IMR-90 (cell line): ENCODE measurements around the gene WDR89.

Source experiments
- BHLHE40 ChIP-seq: fragments of 150-350 bp; IDR thresholded peaks from 2 replicates; pipeline ENCODE4 v1.6.1; 2016; ENCODE audit warnings: mild to moderate bottlenecking, low read depth, low read length
- CEBPB ChIP-seq: IDR thresholded peaks from 2 replicates; pipeline ENCODE4 v1.6.1; 2012; ENCODE audit warnings: low read depth, low read length, improper control_type of control experiment
- CHD1 ChIP-seq: IDR thresholded peaks from 2 replicates; pipeline ENCODE4 v1.6.1; 2012; ENCODE audit warnings: low read depth, low read length, improper control_type of control experiment
- CTCF ChIP-seq: conservative IDR thresholded peaks from 2 replicates; pipeline ENCODE4 v1.5.1; 2012; ENCODE audit warnings: mild to moderate bottlenecking, low read depth, low read length, improper control_type of control experiment
- ELK1 ChIP-seq: fragments of 150-350 bp; IDR thresholded peaks from 2 replicates; pipeline ENCODE4 v1.6.1; 2016; ENCODE audit warnings: low read depth, mild to moderate bottlenecking, low read length, moderate library complexity, borderline replicate concordance
- MAFK ChIP-seq: IDR thresholded peaks from 2 replicates; pipeline ENCODE4 v1.6.1; 2012; ENCODE audit warnings: low read depth, low read length, improper control_type of control experiment
- MAZ ChIP-seq: IDR thresholded peaks from 2 replicates; pipeline ENCODE4 v1.6.1; 2012; ENCODE audit warnings: low read depth, mild to moderate bottlenecking, low read length, improper control_type of control experiment, moderate library complexity, borderline replicate concordance
- NFE2L2 ChIP-seq: fragments of 150-350 bp; IDR thresholded peaks from 2 replicates; pipeline ENCODE4 v1.6.1; 2016; ENCODE audit warnings: low read depth, mild to moderate bottlenecking, low read length
- POLR2A ChIP-seq: IDR thresholded peaks from 2 replicates; pipeline ENCODE4 v1.6.1; 2012; ENCODE audit warnings: mild to moderate bottlenecking, low read depth, low read length
- RCOR1 ChIP-seq: IDR thresholded peaks from 2 replicates; pipeline ENCODE4 v1.6.1; 2012; ENCODE audit warnings: mild to moderate bottlenecking, low read length, improper control_type of control experiment; ENCODE audit not compliant: insufficient replicate concordance
- RFX5 ChIP-seq: IDR thresholded peaks from 2 replicates; pipeline ENCODE4 v1.8.0; 2012; ENCODE audit warnings: low read depth, mild to moderate bottlenecking, low read length, moderate library complexity
- SMC3 ChIP-seq: fragments of 150-350 bp; IDR thresholded peaks from 2 replicates; pipeline ENCODE4 v1.6.1; 2016; ENCODE audit warnings: low read depth, mild to moderate bottlenecking, antibody characterized with exemption, low read length, moderate library complexity
- USF2 ChIP-seq: fragments of 150-350 bp; IDR thresholded peaks from 2 replicates; pipeline ENCODE4 v1.6.1; 2017; ENCODE audit warnings: mild to moderate bottlenecking, antibody characterized with exemption, low read length, low read depth

GRCh38 chr14:63689132-63689531 lies 47.5 kb upstream of the WDR89 start:
- TF ChIP-seq RFX5 (no peak), CTCF (no peak), CEBPB (no peak), POLR2A (no peak), NFE2L2 (no peak), ELK1 (no peak), RCOR1 (no peak), SMC3 (no peak), MAFK (no peak), MAZ (no peak), BHLHE40 (no peak), USF2 (no peak), CHD1 (no peak)
